CD14-positive monocyte (primary cell): Measurements from ENCODE around the gene TMEM225B. TPM values are rescaled to one million over a fixed set of nuclear protein-coding genes. Genes with fewer than 3 reads are reported as not detected.
A peak's percentile ranks its signal among the peaks of the same experiment; 100 is the strongest.
"Not testable (repeated sequence)": the region's sequence is repeated elsewhere in the genome, so short reads cannot be mapped to it uniquely, and the experiment has no call there.

Experiments used
- DNase-seq, 3 donors: peaks; one replicate each; pipeline ENCODE4 v3.0.0-alpha.2; 2011 to 2022
- H2AFZ ChIP-seq: 2 replicates; pipeline ENCODE4 v1.6.0; 2012; ENCODE audit warnings: mild to moderate bottlenecking, low read depth, low read length, inconsistent platforms; ENCODE audit not compliant: insufficient read depth, poor library complexity, severe bottlenecking
- H3K27ac ChIP-seq, 2 donors: 1 replicate in 1 of 2; 2 replicates in 1 of 2; pipeline ENCODE4 v1.5.1; 2012 to 2013; ENCODE audit warnings: low read length in 2 of 2, control low read depth in 1 of 2, inconsistent platforms in 1 of 2, low read depth in 1 of 2, mild to moderate bottlenecking in 1 of 2
- H3K27me3 ChIP-seq, 2 donors: one replicate each; pipeline versions ENCODE4 v1.6.0 to v1.6.1; 2011 to 2013; ENCODE audit warnings: low read length in 2 of 2; ENCODE audit not compliant: control insufficient read depth in 2 of 2, insufficient read depth in 2 of 2
- H3K36me3 ChIP-seq, 2 donors: replicated peaks in 1 of 2; 1 replicate in 1 of 2; 2 replicates in 1 of 2; pipeline versions ENCODE4 v1.5.1 to v1.6.1; 2012 to 2013; ENCODE audit warnings: low read length in 2 of 2, control low read depth in 1 of 2, inconsistent platforms in 1 of 2, mild to moderate bottlenecking in 1 of 2; ENCODE audit not compliant: insufficient read depth in 2 of 2, control insufficient read depth in 1 of 2
- H3K4me1 ChIP-seq, 2 donors: 1 replicate in 1 of 2; 2 replicates in 1 of 2; pipeline versions ENCODE4 v1.5.1 to v1.6.1; 2012 to 2013; ENCODE audit warnings: low read length in 2 of 2, control low read depth in 1 of 2, inconsistent platforms in 1 of 2, mild to moderate bottlenecking in 1 of 2, moderate library complexity in 1 of 2; ENCODE audit not compliant: insufficient read depth in 2 of 2, control insufficient read depth in 1 of 2
- H3K4me2 ChIP-seq: replicated peaks from 2 replicates; pipeline ENCODE3; 2012; ENCODE audit warnings: low read length, moderate library complexity, mild to moderate bottlenecking; ENCODE audit not compliant: poor library complexity, severe bottlenecking; ENCODE audit errors: extremely low read depth
- H3K4me3 ChIP-seq, 3 experiments: fragments of 200-600 bp in 1 of 3; sonication (generic) in 1 of 3; replicated peaks in 1 of 3; 1 replicate in 2 of 3; 2 replicates in 1 of 3; pipeline ENCODE4 v1.5.1; 2011 to 2013; ENCODE audit warnings: low read length in 3 of 3, mild to moderate bottlenecking in 3 of 3, control low read depth in 2 of 3, low read depth in 2 of 3, inconsistent platforms in 1 of 3, moderate library complexity in 1 of 3
- H3K79me2 ChIP-seq: 2 replicates; pipeline ENCODE4 v1.6.0; 2012; ENCODE audit warnings: mild to moderate bottlenecking, control low read depth, inconsistent platforms, low read length, moderate library complexity; ENCODE audit not compliant: insufficient read depth
- H3K9ac ChIP-seq: 2 replicates; pipeline ENCODE4 v1.6.0; 2017; ENCODE audit warnings: low read length, mild to moderate bottlenecking; ENCODE audit not compliant: insufficient read depth, poor library complexity, severe bottlenecking
- H3K9me3 ChIP-seq, 2 donors: replicated peaks in 1 of 2; 1 replicate in 1 of 2; 2 replicates in 1 of 2; pipeline versions ENCODE4 v1.5.1 to v1.6.1; 2012 to 2013; ENCODE audit warnings: low read length in 2 of 2, control low read depth in 1 of 2; ENCODE audit not compliant: control insufficient read depth in 1 of 2, insufficient read depth in 1 of 2
- H4K20me1 ChIP-seq: 2 replicates; pipeline ENCODE4 v1.6.0; 2012; ENCODE audit warnings: mild to moderate bottlenecking, low read length, control low read depth, moderate library complexity; ENCODE audit not compliant: insufficient read depth
- H3K27ac Mint-ChIP-seq, 7 donors: one replicate each; pipeline ENCODE4 v1.8.0; 2020; ENCODE audit warnings: mild to moderate bottlenecking in 7 of 7, mixed read lengths in 7 of 7, moderate library complexity in 6 of 7, inconsistent platforms in 2 of 7
- H3K27me3 Mint-ChIP-seq, 3 donors: one replicate each; pipeline ENCODE4 v1.8.0; 2021 to 2022; ENCODE audit warnings: low read depth in 3 of 3, mild to moderate bottlenecking in 3 of 3, mixed read lengths in 3 of 3, moderate library complexity in 3 of 3, inconsistent platforms in 1 of 3
- H3K36me3 Mint-ChIP-seq, 2 donors: one replicate each; pipeline ENCODE4 v1.8.0; 2020; ENCODE audit warnings: mixed read lengths in 2 of 2, inconsistent platforms in 1 of 2, mild to moderate bottlenecking in 1 of 2
- H3K4me1 Mint-ChIP-seq: one replicate; pipeline ENCODE4 v1.8.0; 2020; ENCODE audit warnings: mild to moderate bottlenecking, mixed read lengths
- H3K4me3 Mint-ChIP-seq, 2 donors: one replicate each; pipeline ENCODE4 v1.8.0; 2020; ENCODE audit warnings: mild to moderate bottlenecking in 2 of 2, mixed read lengths in 2 of 2, moderate library complexity in 1 of 2
- H3K9me3 Mint-ChIP-seq, 7 donors: one replicate each; pipeline ENCODE4 v1.8.0; 2020 to 2022; ENCODE audit warnings: mixed read lengths in 7 of 7, mild to moderate bottlenecking in 6 of 7, moderate library complexity in 6 of 7, inconsistent platforms in 2 of 7
- CTCF ChIP-seq: fragments of 200-600 bp; IDR thresholded peaks from one replicate; pipeline ENCODE4 v1.8.0; 2022; ENCODE audit warnings: antibody characterized with exemption, mild to moderate bottlenecking
- WGBS: methylation state at CpG from one replicate; pipeline ENCODE4 v1.1.5; 2013; ENCODE audit warnings: missing lambda C conversion rate; ENCODE audit not compliant: insufficient coverage; 5-methylcytosine and 5-hydroxymethylcytosine counted together
- intact Hi-C, 2 donors: fragments of 100-400 bp; cut with micrococcal nuclease; formaldehyde crosslinking; loops; one replicate each; pipeline versions ENCODE4 v1.15.0 to v1.15.1; 2023
- polyA plus RNA-seq, 3 donors: library from polyadenylated mRNA; depleted of rRNA in 1 of 3; unstranded in 2 of 3; stranded (reverse) in 1 of 3; fragments of 300-500 nt in 2 of 3; fragments of >200 nt in 1 of 3; fragmentation: Illumina TruSeq in 2 of 3; gene quantifications; 1 replicate in 2 of 3; 2 replicates in 1 of 3; pipeline ENCODE4 v1.2.3, GENCODE V29; 2012 to 2021

The TMEM225B gene
- polyA plus RNA-seq, 3 donors, result 0.20 to 0.23 TPM; not detected in 1

- H3K27me3 Mint-ChIP-seq, result peaks cover 0 to 2% (median 0%) of the 10 kb centered on the region in 3 donors
- intact Hi-C loops, result no loop called here
- peak overlapping the region in 1 of 2 donors; percentile 80 for H3K27ac ChIP-seq
- no peak for DNase-seq
- no peaks in the 10 kb centered on the region for H3K9me3 Mint-ChIP-seq
- peaks cover 59 to 72% of the 10 kb centered on the region in 2 donors for H3K36me3 Mint-ChIP-seq
- WGBS, result over 99% methylated on average over 20 of the region's 20 CpGs
- peaks cover 4% of the 10 kb centered on the region for H3K79me2 ChIP-seq
- H3K27me3 ChIP-seq, result no peaks in the 10 kb centered on the region
- H3K9me3 ChIP-seq, result no peaks in the 10 kb centered on the region
- H3K4me2 ChIP-seq, result no peak overlapping the region
- H3K27ac Mint-ChIP-seq, result peak overlapping the region in 2 of 7 donors; percentile 36 to 49
- H3K4me1 ChIP-seq, result peaks cover 25 to 33% of the 10 kb centered on the region in 2 donors
- no peak for TF ChIP-seq CTCF
- peaks cover 64 to 87% of the 10 kb centered on the region in 2 donors for H3K36me3 ChIP-seq
- H2AFZ ChIP-seq, result no peak overlapping the region
- H3K4me3 Mint-ChIP-seq, result no peak overlapping the region
- H3K4me3 ChIP-seq, result no peak overlapping the region
- H3K4me1 Mint-ChIP-seq, result peaks cover 39% of the 10 kb centered on the region
- no peak overlapping the region for H3K9ac ChIP-seq
- H4K20me1 ChIP-seq, result peaks cover 13% of the 10 kb centered on the region
These were observed 31.6 kb downstream of the TMEM225B start for GRCh38 chr7:99629643-99630042.

- Histone ChIP-seq H3K4me2 (peak overlapping the region; percentile 14), H3K4me1 (peaks cover 25 to 33% of the 10 kb centered on the region in 2 donors), H3K9me3 (no peaks in the 10 kb centered on the region), H4K20me1 (peaks cover 12% of the 10 kb centered on the region), H3K27me3 (no peaks in the 10 kb centered on the region), H3K79me2 (peaks cover 4% of the 10 kb centered on the region), H3K9ac (no peak overlapping the region), H3K36me3 (peaks cover 47 to 68% of the 10 kb centered on the region in 2 donors), H2AFZ (no peak overlapping the region), H3K27ac (peak overlapping the region; percentile 74 to 80), H3K4me3 (no peak overlapping the region)
- TF ChIP-seq CTCF, result no peak
- DNase-seq, result peak; percentile 7 to 16 (median 7)
- Mint-ChIP-seq H3K9me3 (no peaks in the 10 kb centered on the region), H3K4me3 (peak overlapping the region in 1 of 2 donors; percentile 42), H3K27me3 (peaks cover 0 to 2% (median 0%) of the 10 kb centered on the region in 3 donors), H3K4me1 (peaks cover 39% of the 10 kb centered on the region), H3K27ac (peak overlapping the region; percentile 68 to 86 (median 84)), H3K36me3 (peaks cover 40 to 58% of the 10 kb centered on the region in 2 donors)
- 42% methylated on average over 7 of the region's 9 CpGs for WGBS
- intact Hi-C loops, result no loop called here
These were observed 33.4 kb downstream of the TMEM225B start for GRCh38 chr7:99631295-99632109.

GRCh38 chr7:99637414-99637813 is 39.3 kb downstream of the TMEM225B start:
- no CpG with 5 or more reads among the region's 2 CpGs for WGBS
- not testable (repeated sequence) for H3K79me2 ChIP-seq
- peaks cover 47% of the 10 kb centered on the region for H3K4me1 Mint-ChIP-seq

More at GRCh38 chr7:99637414-99637813, 39.3 kb downstream of the TMEM225B start:
- H4K20me1 ChIP-seq, H3K27me3 Mint-ChIP-seq, H3K4me3 Mint-ChIP-seq, DNase-seq, H3K9ac ChIP-seq, H3K9me3 Mint-ChIP-seq, H3K4me3 ChIP-seq, intact Hi-C loops, H2AFZ ChIP-seq, H3K9me3 ChIP-seq, H3K27me3 ChIP-seq, H3K27ac ChIP-seq, H3K4me2 ChIP-seq: not testable (repeated sequence)
- peaks cover 18 to 20% of the 10 kb centered on the region in 2 donors for H3K4me1 ChIP-seq
- H3K36me3 ChIP-seq, result peaks cover 7 to 23% of the 10 kb centered on the region in 2 donors
- Mint-ChIP-seq H3K27ac (peak overlapping the region in 3 of 7 donors; percentile 22 to 55 (median 31)), H3K36me3 (peaks cover 2 to 23% of the 10 kb centered on the region in 2 donors)
